Myocyte (in vitro differentiated cells): ENCODE measurements around the gene BANK1. TPM values are rescaled to one million over a fixed set of nuclear protein-coding genes. Genes with fewer than 3 reads are reported as not detected.

Source experiments
- DNase-seq: peaks from one replicate; pipeline ENCODE4 v3.0.0-alpha.2; 2012; ENCODE audit warnings: low read depth
- total RNA-seq: library from RNA; depleted of rRNA; stranded (reverse); fragments of >200 nt; gene quantifications from 2 replicates; pipeline ENCODE4 v1.2.3, GENCODE V29; 2014

BANK1 gene
- total RNA-seq, 1 donor from 2014 or later, result 0.21 TPM

- DNase-seq, result no peak
Observed at GRCh38 chr4:102105983-102106382, 315.5 kb downstream of the BANK1 start.

GRCh38 chr4:102114118-102114630 is 323.6 kb downstream of the BANK1 start:
- no peak for DNase-seq

- DNase-seq, result no peak
Observed at GRCh38 chr4:102116121-102116520, 325.6 kb downstream of the BANK1 start.

GRCh38 chr4:102120846-102121245 is 330.3 kb downstream of the BANK1 start:
- DNase-seq, result no peak
